B cell (primary cell): ENCODE data around the gene CHAF1A. TPM values are rescaled to one million over a fixed set of nuclear protein-coding genes. Genes with fewer than 3 reads are reported as not detected.

ENCODE experiments used
- ATAC-seq: fragments of 200-7000 bp; cut with Tn5 transposase; one replicate; pipeline ENCODE4 v1.10.0; 2021; ENCODE audit warnings: low read depth, mild to moderate bottlenecking, moderate number of reproducible peaks, moderate library complexity
- CTCF ChIA-PET: fragments of 350-600 bp; sonication (Branson Sonifier 250); formaldehyde crosslinking; loops from one replicate; lab custom pipeline; 2021; ENCODE audit warnings: antibody characterized with exemption, inconsistent platforms; lab: Charles Lee
- POLR2A ChIA-PET: fragments of 350-600 bp; sonication (Branson Sonifier 250); formaldehyde crosslinking; loops from one replicate; lab custom pipeline; 2021; ENCODE audit warnings: antibody characterized with exemption; lab: Charles Lee
- DNase-seq: peaks from one replicate; pipeline ENCODE4 v3.0.0; 2013
- H2AFZ ChIP-seq: 2 replicates; pipeline ENCODE4 v1.6.1; 2012; ENCODE audit warnings: mild to moderate bottlenecking, low read depth, low read length; ENCODE audit not compliant: insufficient read depth, poor library complexity, severe bottlenecking
- H3K27ac ChIP-seq, 2 donors: 1 replicate in 1 of 2; 2 replicates in 1 of 2; pipeline ENCODE4 v1.5.1; 2012 to 2013; ENCODE audit warnings: low read length in 2 of 2, mild to moderate bottlenecking in 2 of 2, moderate library complexity in 1 of 2
- H3K27me3 ChIP-seq, 4 experiments: fragments of 200-600 bp in 1 of 4; sonication (generic) in 1 of 4; replicated peaks in 1 of 4; 1 replicate in 2 of 4; 2 replicates in 2 of 4; pipeline versions ENCODE4 v1.6.1 to v1.7.0; 2013 to 2016; ENCODE audit warnings: low read length in 3 of 4, mild to moderate bottlenecking in 2 of 4, mixed read lengths in 1 of 4, moderate library complexity in 1 of 4; ENCODE audit not compliant: insufficient read depth in 4 of 4, control insufficient read depth in 3 of 4; ENCODE audit errors: control extremely low read depth in 1 of 4
- H3K36me3 ChIP-seq, 2 experiments: replicated peaks in 1 of 2; 1 replicate in 1 of 2; 2 replicates in 1 of 2; pipeline versions ENCODE4 v1.6.1 to v1.7.1; 2013; ENCODE audit warnings: low read length in 1 of 2; ENCODE audit not compliant: insufficient read depth in 2 of 2, control insufficient read depth in 1 of 2; ENCODE audit errors: control extremely low read depth in 1 of 2, extremely low read depth in 1 of 2
- H3K4me1 ChIP-seq, 2 donors: fragments of 200-600 bp in 1 of 2; sonication (generic) in 1 of 2; 1 replicate in 1 of 2; 2 replicates in 1 of 2; pipeline versions ENCODE4 v1.5.1 to v1.6.1; 2013 to 2017; ENCODE audit warnings: low read length in 2 of 2; ENCODE audit not compliant: control insufficient read depth in 2 of 2, insufficient read depth in 2 of 2
- H3K4me2 ChIP-seq: replicated peaks from 2 replicates; pipeline ENCODE3; 2012; ENCODE audit warnings: mild to moderate bottlenecking, low read depth, low read length; ENCODE audit not compliant: poor library complexity, severe bottlenecking
- H3K4me3 ChIP-seq, 5 experiments: fragments of 200-600 bp in 1 of 5; sonication (generic) in 1 of 5; 1 replicate in 3 of 5; 2 replicates in 2 of 5; pipeline versions ENCODE4 v1.5.1 to v1.7.0; 2011 to 2016; ENCODE audit warnings: low read length in 4 of 5, mild to moderate bottlenecking in 4 of 5, low read depth in 2 of 5, control low read depth in 1 of 5, moderate library complexity in 1 of 5; ENCODE audit not compliant: insufficient read depth in 1 of 5; ENCODE audit errors: control extremely low read depth in 1 of 5, extremely low read depth in 1 of 5
- H3K79me2 ChIP-seq: fragments of 200-600 bp; sonication (generic); one replicate; pipeline ENCODE4 v1.6.0; 2016; ENCODE audit warnings: low read length; ENCODE audit not compliant: control insufficient read depth, insufficient read depth
- H3K9ac ChIP-seq: fragments of 200-600 bp; sonication (generic); 2 replicates; pipeline ENCODE4 v1.6.1; 2017; ENCODE audit warnings: mild to moderate bottlenecking, low read length, moderate library complexity
- H3K9me3 ChIP-seq, 3 donors: one replicate each; pipeline versions ENCODE4 v1.6.1 to v1.7.1; 2013; ENCODE audit warnings: low read length in 2 of 3; ENCODE audit not compliant: control insufficient read depth in 2 of 3, insufficient read depth in 1 of 3; ENCODE audit errors: control extremely low read depth in 1 of 3
- H4K20me1 ChIP-seq: 2 replicates; pipeline ENCODE4 v1.6.0; 2012; ENCODE audit warnings: mild to moderate bottlenecking, low read length; ENCODE audit not compliant: insufficient read depth, control insufficient read depth, poor library complexity, severe bottlenecking
- H3K27ac Mint-ChIP-seq: one replicate; pipeline ENCODE4 v1.8.0; 2021; ENCODE audit warnings: mixed read lengths
- H3K27me3 Mint-ChIP-seq: one replicate; pipeline ENCODE4 v1.8.0; 2021; ENCODE audit warnings: mixed read lengths
- H3K4me1 Mint-ChIP-seq: one replicate; pipeline ENCODE4 v1.8.0; 2021; ENCODE audit warnings: mixed read lengths
- H3K4me3 Mint-ChIP-seq: one replicate; pipeline ENCODE4 v1.8.0; 2021; ENCODE audit warnings: mixed read lengths
- H3K9me3 Mint-ChIP-seq: one replicate; pipeline ENCODE4 v1.8.0; 2022; ENCODE audit warnings: mixed read lengths; ENCODE audit not compliant: insufficient read depth
- EZH2 ChIP-seq: IDR thresholded peaks from 2 replicates; pipeline ENCODE4 v1.6.1; 2012; ENCODE audit warnings: borderline replicate concordance, low read depth, mild to moderate bottlenecking, moderate library complexity, low read length; ENCODE audit not compliant: insufficient read depth, poor library complexity, severe bottlenecking
- WGBS: methylation state at CpG from one replicate; pipeline ENCODE4 v1.1.5; 2013; ENCODE audit warnings: missing lambda C conversion rate; ENCODE audit not compliant: insufficient coverage; 5-methylcytosine and 5-hydroxymethylcytosine counted together
- intact Hi-C: fragments of 100-400 bp; cut with micrococcal nuclease; formaldehyde crosslinking; loops from one replicate; pipeline ENCODE4 v1.10.0; 2022
- polyA plus RNA-seq: library from polyadenylated mRNA; depleted of rRNA; stranded (reverse); fragments of >200 nt; gene quantifications from 2 replicates; pipeline ENCODE4 v1.2.3, GENCODE V29; 2012
- total RNA-seq, 2 donors: library from RNA; stranded (reverse); fragments of 120-200 nt in 1 of 2; gene quantifications; 1 replicate in 1 of 2; 2 replicates in 1 of 2; pipeline versions ENCODE4 v1.2.3 to v1.2.4, GENCODE V29; 2013 to 2022
- TF ChIP-seq, protein P1 (sequence below): fragments of 200-600 bp; IDR thresholded peaks from one replicate; pipeline ENCODE4 v1.8.0; 2022; ENCODE audit warnings: antibody characterized with exemption, mild to moderate bottlenecking

Gene CHAF1A
- total and polyA plus RNA-seq, 2 donors (not counting 1 experiment from before 2014, with no cell fraction given), result 15.1 to 19.7 TPM

DNA sequence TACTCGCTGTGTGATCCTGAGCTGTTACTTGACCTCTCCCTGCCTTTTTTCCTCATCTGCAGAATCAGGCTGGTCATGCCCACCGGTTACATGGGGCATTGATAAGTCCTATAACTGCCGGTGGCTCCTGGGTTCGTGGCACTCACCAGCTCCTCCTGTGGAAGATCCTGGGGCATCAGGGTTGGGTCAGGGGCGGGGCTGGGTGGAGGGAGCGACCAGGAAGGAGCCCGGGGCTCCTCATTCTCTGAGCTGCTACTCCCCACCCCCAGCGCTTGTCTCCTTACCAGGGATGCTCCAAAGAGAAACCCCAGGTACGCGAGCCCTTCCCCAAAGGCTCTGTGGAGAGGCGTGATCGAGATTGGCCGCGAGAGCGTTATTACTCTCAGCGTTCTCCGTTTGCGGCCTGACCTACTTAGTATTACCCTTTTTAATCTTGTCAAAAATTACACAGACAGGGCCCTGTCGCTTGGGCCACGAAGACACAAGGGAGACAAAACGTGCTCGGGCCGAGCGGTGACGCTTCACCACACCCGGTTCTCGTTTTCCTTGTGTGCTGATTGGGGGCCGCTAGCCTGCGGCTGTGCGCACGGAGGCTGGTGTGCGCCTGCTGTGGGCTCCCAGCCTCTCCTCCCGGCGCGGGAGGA lies 80.4 kb downstream of the CHAF1A start:
- Histone ChIP-seq H3K79me2 (peaks cover 6% of the 10 kb centered on the region), H4K20me1 (no peaks in the 10 kb centered on the region), H3K27ac (no peak overlapping the region), H3K36me3 (peaks cover 0 to 13% of the 10 kb centered on the region in 2 experiments), H3K9ac (no peak overlapping the region), H3K4me1 (no peaks in the 10 kb centered on the region), H3K4me3 (no peak overlapping the region), H2AFZ (no peak overlapping the region), H3K27me3 (no peaks in the 10 kb centered on the region), H3K4me2 (no peak overlapping the region), H3K9me3 (no peaks in the 10 kb centered on the region)
- ChIA-PET CTCF (interaction anchor here (1.1 kb wide), 1 partner anchor 42 kb away, joined by 3 read pairs; no protein-coding TSS in a partner anchor), POLR2A (no interaction called here)
- H3K27me3 Mint-ChIP-seq, result no peaks in the 10 kb centered on the region
- DNase-seq (no peak), ATAC-seq (no peak)
- no peak overlapping the region for H3K27ac Mint-ChIP-seq
- H3K4me3 Mint-ChIP-seq, result no peak overlapping the region
- TF ChIP-seq EZH2, result no peak
- TF ChIP-seq, protein P1, sequence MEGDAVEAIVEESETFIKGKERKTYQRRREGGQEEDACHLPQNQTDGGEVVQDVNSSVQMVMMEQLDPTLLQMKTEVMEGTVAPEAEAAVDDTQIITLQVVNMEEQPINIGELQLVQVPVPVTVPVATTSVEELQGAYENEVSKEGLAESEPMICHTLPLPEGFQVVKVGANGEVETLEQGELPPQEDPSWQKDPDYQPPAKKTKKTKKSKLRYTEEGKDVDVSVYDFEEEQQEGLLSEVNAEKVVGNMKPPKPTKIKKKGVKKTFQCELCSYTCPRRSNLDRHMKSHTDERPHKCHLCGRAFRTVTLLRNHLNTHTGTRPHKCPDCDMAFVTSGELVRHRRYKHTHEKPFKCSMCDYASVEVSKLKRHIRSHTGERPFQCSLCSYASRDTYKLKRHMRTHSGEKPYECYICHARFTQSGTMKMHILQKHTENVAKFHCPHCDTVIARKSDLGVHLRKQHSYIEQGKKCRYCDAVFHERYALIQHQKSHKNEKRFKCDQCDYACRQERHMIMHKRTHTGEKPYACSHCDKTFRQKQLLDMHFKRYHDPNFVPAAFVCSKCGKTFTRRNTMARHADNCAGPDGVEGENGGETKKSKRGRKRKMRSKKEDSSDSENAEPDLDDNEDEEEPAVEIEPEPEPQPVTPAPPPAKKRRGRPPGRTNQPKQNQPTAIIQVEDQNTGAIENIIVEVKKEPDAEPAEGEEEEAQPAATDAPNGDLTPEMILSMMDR, result no peak
- intact Hi-C loops, result no loop called here
- no peaks in the 10 kb centered on the region for H3K4me1 Mint-ChIP-seq
- no peaks in the 10 kb centered on the region for H3K9me3 Mint-ChIP-seq
- 98% methylated on average over 31 of the region's 35 CpGs for WGBS

- no peak overlapping the region for H3K4me3 ChIP-seq
- no peak overlapping the region for H3K4me2 ChIP-seq
- TF ChIP-seq EZH2, result no peak
- TF ChIP-seq, protein P1, result no peak
- no peaks in the 10 kb centered on the region for H3K9me3 Mint-ChIP-seq
- H3K27ac Mint-ChIP-seq, result no peak overlapping the region
- H3K79me2 ChIP-seq, result peaks cover 6% of the 10 kb centered on the region
- intact Hi-C loops, result no loop called here
- H3K27me3 ChIP-seq, result no peaks in the 10 kb centered on the region
- H3K9me3 ChIP-seq, result no peaks in the 10 kb centered on the region
- no peak overlapping the region for H3K4me3 Mint-ChIP-seq
- no peaks in the 10 kb centered on the region for H3K27me3 Mint-ChIP-seq
- no peaks in the 10 kb centered on the region for H3K4me1 Mint-ChIP-seq
- no peak for DNase-seq
- H3K27ac ChIP-seq, result no peak overlapping the region
- no peak overlapping the region for H3K9ac ChIP-seq
- H2AFZ ChIP-seq, result no peak overlapping the region
- over 99% methylated on average over 13 of the region's 19 CpGs for WGBS
- ATAC-seq, result no peak
- H4K20me1 ChIP-seq, result no peaks in the 10 kb centered on the region
- H3K36me3 ChIP-seq, result peaks cover 0 to 13% of the 10 kb centered on the region in 2 experiments
- ChIA-PET POLR2A (no interaction called here), CTCF (no interaction called here)
- H3K4me1 ChIP-seq, result no peaks in the 10 kb centered on the region
Observed at GRCh38 chr19:4483385-4483784, 80.9 kb downstream of the CHAF1A start.
